HG03575 (cell line): ENCODE results near the gene KRTAP4-6.
"Not testable (repeated sequence)": the region's sequence is repeated elsewhere in the genome, so short reads cannot be mapped to it uniquely, and the experiment has no call there.

Source experiments
- ATAC-seq: cut with Tn5 transposase; IDR thresholded peaks from one replicate; pipeline ENCODE4 v1.9.1; 2021; ENCODE audit not compliant: unreplicated experiment, insufficient number of reproducible peaks, low FRiP score; ENCODE audit errors: extremely low read depth

KRTAP4-6 gene

GRCh38 chr17:41140360-41141131 is at the start of gene KRTAP4-6:
TSS of gene KRTAP4-6 (minus strand) at chr17:41140544. CDS start at chr17:41140487, 57 bp downstream.
- ATAC-seq = no peak

- not testable (repeated sequence) for ATAC-seq
These were observed 49.5 kb upstream of the KRTAP4-6 start, which contains the start of gene KRTAP9-1 for GRCh38 chr17:41189837-41190318. TSS of gene KRTAP9-1 (plus strand) at chr17:41189887. CDS start at chr17:41189887, 0 bp downstream.

- ATAC-seq = no peak
These were observed 46.5 kb upstream of the KRTAP4-6 start for GRCh38 chr17:41186872-41187271.

- ATAC-seq = no peak
These were observed 44.7 kb upstream of the KRTAP4-6 start for GRCh38 chr17:41185001-41185400.

GRCh38 chr17:41184480-41184961 is 44.2 kb upstream of the KRTAP4-6 start, which contains the start of gene KRTAP4-1:
TSS of gene KRTAP4-1 (minus strand) at chr17:41184911. CDS start at chr17:41184854, 57 bp downstream.
- ATAC-seq = no peak

GRCh38 chr17:41178843-41179616 is 38.7 kb upstream of the KRTAP4-6 start:
- ATAC-seq = no peak

- ATAC-seq = no peak
These were observed 38.0 kb upstream of the KRTAP4-6 start for GRCh38 chr17:41178341-41178740.

GRCh38 chr17:41177727-41178271 is 37.5 kb upstream of the KRTAP4-6 start, which contains the start of gene KRTAP4-2:
TSS of gene KRTAP4-2 (minus strand) at chr17:41178221. CDS start at chr17:41178164, 57 bp downstream.
- ATAC-seq = no peak

- ATAC-seq = no peak
These were observed 36.5 kb upstream of the KRTAP4-6 start for GRCh38 chr17:41176744-41177387.

GRCh38 chr17:41171886-41172285 is 31.5 kb upstream of the KRTAP4-6 start:
- ATAC-seq = no peak

GRCh38 chr17:41168121-41168520 is 27.8 kb upstream of the KRTAP4-6 start, which contains the start of gene KRTAP4-3:
TSS of gene KRTAP4-3 (minus strand) at chr17:41168221. CDS start at chr17:41168172, 49 bp downstream.
- no peak for ATAC-seq

GRCh38 chr17:41167561-41167960 is 27.2 kb upstream of the KRTAP4-6 start:
- no peak for ATAC-seq

- no peak for ATAC-seq
These were observed 23.5 kb upstream of the KRTAP4-6 start for GRCh38 chr17:41163828-41164227.

GRCh38 chr17:41160648-41161047 is 20.3 kb upstream of the KRTAP4-6 start, which contains the start of gene KRTAP4-4:
TSS of gene KRTAP4-4 (minus strand) at chr17:41160748. CDS start at chr17:41160691, 57 bp downstream.
- ATAC-seq = no peak

- not testable (repeated sequence) for ATAC-seq
These were observed 19.8 kb upstream of the KRTAP4-6 start for GRCh38 chr17:41160190-41160589.

GRCh38 chr17:41153856-41154255 is 13.5 kb upstream of the KRTAP4-6 start:
- no peak for ATAC-seq

- no peak for ATAC-seq
These were observed 11.2 kb upstream of the KRTAP4-6 start for GRCh38 chr17:41151525-41151924.

- ATAC-seq = no peak
These were observed 9.7 kb upstream of the KRTAP4-6 start for GRCh38 chr17:41150026-41150425.

GRCh38 chr17:41149652-41149985 is 9.3 kb upstream of the KRTAP4-6 start, which contains the start of gene KRTAP4-5:
TSS of gene KRTAP4-5 (minus strand) at chr17:41149825. CDS start at chr17:41149767, 58 bp downstream.
- ATAC-seq = no peak
